ENCODE data around the gene NYNRIN. TPM values are rescaled to one million over a fixed set of nuclear protein-coding genes. Genes with fewer than 3 reads are reported as not detected.

Gene NYNRIN
- total and polyA plus RNA-seq, 2 of the 4 experiments (the other 2 are of a cell fraction) = 2.2 to 5.4 TPM

GRCh38 chr14:24442240-24443052 is 43.6 kb downstream of the NYNRIN start, which contains the start of gene SDR39U1:
TSS of gene SDR39U1 (minus strand) at chr14:24442776. CDS start at chr14:24442769, 7 bp downstream.
- 0% methylated on average over 7 of the region's 52 CpGs; no CpG with 5 or more reads in 1 of the 2 experiments for WGBS, 2 experiments (ENCODE audit: extremely low coverage in 2 of 2, insufficient read length in 1 of 2)
- H3K36me3 ChIP-seq (ENCODE audit: control insufficient read depth, insufficient read depth, low read length) = peaks cover 28% of the 10 kb centered on the region
- H3K4me3 ChIP-seq (ENCODE audit: insufficient read depth, low read depth, low read length) = peak within 1 kb of the TSS; percentile 54
- TF ChIP-seq FOS (IDR thresholded peaks at IDR 0.05; ENCODE audit: low read depth, low read length) (no peak), CEBPB (IDR thresholded peaks at IDR 0.05; ENCODE audit: low read depth, low read length) (peak; percentile 83), MXI1 (IDR thresholded peaks at IDR 0.05; ENCODE audit: borderline replicate concordance, low read depth, low read length) (0 out of 2 replicates have a peak, but pooled peaks have one; percentile 20), MAZ (IDR thresholded peaks at IDR 0.05; ENCODE audit: borderline replicate concordance, low read depth, low read length) (peak; percentile 57; the same call in 1 of the 2 replicates), CTCF (conservative IDR thresholded peaks at IDR 0.05; ENCODE audit: low read depth, low read length) (no peak), CHD1 (IDR thresholded peaks at IDR 0.05; ENCODE audit: low read depth, low read length) (peak; percentile 44; the same call in 1 of the 2 replicates), BHLHE40 (IDR thresholded peaks at IDR 0.05; ENCODE audit: low read depth, low read length) (no peak), POLR2A (IDR thresholded peaks at IDR 0.05; ENCODE audit: low read depth, low read length) (peak; percentile 92), SMC3 (IDR thresholded peaks at IDR 0.05; ENCODE audit: low read depth, low read length) (no peak), USF2 (IDR thresholded peaks at IDR 0.05; ENCODE audit: low read depth, low read length) (peak; percentile 92)
- peaks cover 14 to 38% of the 10 kb centered on the region in 2 experiments; a peak in 3 of 4 replicates for H3K79me1 ChIP-seq (ENCODE audit: low read depth in 1 of 2, low read length in 2 of 2)
- H2BK120ac ChIP-seq (ENCODE audit: low read depth, low read length) = peak within 1 kb of the TSS; percentile 62
- no peak within 1 kb of the TSS for H2BK20ac ChIP-seq (ENCODE audit: low read depth, low read length)
- peak within 1 kb of the TSS; percentile 92 for H3K23ac ChIP-seq (ENCODE audit: low read depth, low read length)
- no peaks in the 10 kb centered on the region for H3K27me3 ChIP-seq (ENCODE audit: control insufficient read depth, insufficient read depth, low read length)
- peak within 1 kb of the TSS; percentile 96 for H3K14ac ChIP-seq (replicated peaks; ENCODE audit: low read depth, low read length)
- intact Hi-C loops (cut with micrococcal nuclease) (no loop called here), in situ Hi-C loops (cut with MboI; ENCODE audit: low sequenced_read_pairs) (loop anchor here (25.0 kb wide), 1 partner anchor 1130 kb away; the partner anchor contains the start of genes BCL2L2, PABPN1 and PPP1R3E), dilution Hi-C loops (cut with HindIII; ENCODE audit: low sequenced_read_pairs, unreplicated experiment) (no loop called here)
- peak; percentile 99 for DNase-seq
- peak within 1 kb of the TSS; percentile 97 for H2AK9ac ChIP-seq (replicated peaks; ENCODE audit: low read depth, low read length, poor library complexity)
- H2BK15ac ChIP-seq (ENCODE audit: low read depth, low read length) = peak within 1 kb of the TSS; percentile 42; the same call in 1 of the 3 replicates
- peak within 1 kb of the TSS; percentile 95 to 99 for H4K8ac ChIP-seq (ENCODE audit: low read depth in 2 of 2, low read length in 2 of 2)
- peak within 1 kb of the TSS; percentile 86 for H4K5ac ChIP-seq (ENCODE audit: low read depth, low read length)
- BruUV-seq (replicated peaks) = no TSS peak
- H3K27ac ChIP-seq (ENCODE audit: insufficient read depth, low read length) = peak within 1 kb of the TSS; percentile 91
- H3K4me1 ChIP-seq (ENCODE audit: control insufficient read depth, insufficient read depth, low read length) = peaks cover 2% of the 10 kb centered on the region
- peak within 1 kb of the TSS; percentile 97 for H3K4ac ChIP-seq (ENCODE audit: low read depth, low read length)
- no peaks in the 10 kb centered on the region for H3K9me3 ChIP-seq (ENCODE audit: control insufficient read depth, insufficient read depth, low read length)
- peak; percentile 92 for ATAC-seq (ENCODE audit: low read depth)
- peak within 1 kb of the TSS; percentile 94 for H2AFZ ChIP-seq (replicated peaks; ENCODE audit: low read length, poor library complexity)
- peak within 1 kb of the TSS; percentile 97 for H4K91ac ChIP-seq (ENCODE audit: insufficient read depth, low read depth, low read length)
- ChIA-PET CTCF (interaction anchor here (0.5 to 2.0 kb wide), 8 partner anchors 11 to 297 kb away, joined by 3 to 12 read pairs (median 3); no protein-coding TSS in a partner anchor), POLR2A (ENCODE audit: unreplicated experiment) (interaction anchor here (0.6 to 0.9 kb wide), 3 partner anchors 12 to 287 kb away, joined by 3 to 5 read pairs (median 3); partner anchors contain the start of genes CBLN3 and KHNYN)
- no peaks in the 10 kb centered on the region for H3K9me1 ChIP-seq (ENCODE audit: insufficient read depth, low read length)
- peak within 1 kb of the TSS; percentile 80 for H3K18ac ChIP-seq (ENCODE audit: low read depth, low read length)
- H2AK5ac ChIP-seq (ENCODE audit: low read depth, low read length) = peak within 1 kb of the TSS; percentile 84
- peak within 1 kb of the TSS; percentile 93 for H3K56ac ChIP-seq (ENCODE audit: extremely low read depth, insufficient read depth, low read length)
- peak within 1 kb of the TSS; percentile 96 for H3K4me2 ChIP-seq (ENCODE audit: low read depth, low read length)
- peak within 1 kb of the TSS; percentile 87 for H3K9ac ChIP-seq (ENCODE audit: low read depth, low read length)
- H2BK5ac ChIP-seq (ENCODE audit: low read depth, low read length, poor library complexity, severe bottlenecking) = peak within 1 kb of the TSS; percentile 90
- H4K20me1 ChIP-seq (ENCODE audit: insufficient read depth, low read length) = peaks cover 6% of the 10 kb centered on the region; the same call in 1 of the 2 replicates

All from IMR-90 (cell line).